Kasumi-1 (cell line): Measurements from ENCODE around the gene CYP1A2.
"Not testable (repeated sequence)": the region's sequence is repeated elsewhere in the genome, so short reads cannot be mapped to it uniquely, and the experiment has no call there.

ENCODE experiments used
- DNase-seq, 2 experiments: peaks; one replicate each; lab custom pipeline; 2025; lab: John Stamatoyannopoulos, UW

Gene CYP1A2

GRCh38 chr15:74748322-74748946 is at the start of gene CYP1A2:
CYP1A2 (plus strand) TSS chr15:74748845; CDS start chr15:74749739, 894 bp downstream.
- no peak for DNase-seq

GRCh38 chr15:74709011-74709410 is 39.6 kb upstream of the CYP1A2 start:
- no peak for DNase-seq

- DNase-seq = no peak
These were observed 38.8 kb upstream of the CYP1A2 start for GRCh38 chr15:74709892-74710291.

- no peak for DNase-seq
These were observed 38.1 kb upstream of the CYP1A2 start for GRCh38 chr15:74710319-74711094.

- DNase-seq = no peak
These were observed 36.3 kb upstream of the CYP1A2 start for GRCh38 chr15:74712311-74712710.

GRCh38 chr15:74716651-74717050 is 32.0 kb upstream of the CYP1A2 start:
- DNase-seq = no peak

- DNase-seq = no peak
These were observed 26.1 kb upstream of the CYP1A2 start for GRCh38 chr15:74722591-74722990.

GRCh38 chr15:74723187-74723586 is 25.5 kb upstream of the CYP1A2 start:
- no peak for DNase-seq

GRCh38 chr15:74723754-74724334 is 24.8 kb upstream of the CYP1A2 start:
- DNase-seq = peak; percentile 83 to 90

- DNase-seq = no peak
These were observed 23.9 kb upstream of the CYP1A2 start for GRCh38 chr15:74724570-74725224.

- peak; percentile 15 to 37 for DNase-seq
These were observed 23.3 kb upstream of the CYP1A2 start, which contains the start of gene CYP1A1 for GRCh38 chr15:74725225-74725774. CYP1A1 (minus strand) TSS chr15:74725528; CDS start chr15:74723097, 2,431 bp downstream.

- peak; percentile 24 to 32 for DNase-seq
These were observed 22.5 kb upstream of the CYP1A2 start for GRCh38 chr15:74725845-74726773.

GRCh38 chr15:74726774-74727164 is 21.9 kb upstream of the CYP1A2 start:
- no peak for DNase-seq

GRCh38 chr15:74727727-74728126 is 20.9 kb upstream of the CYP1A2 start:
- no peak for DNase-seq

- DNase-seq = not testable (repeated sequence)
These were observed 19.9 kb upstream of the CYP1A2 start for GRCh38 chr15:74728699-74729098.

- not testable (repeated sequence) for DNase-seq
These were observed 19.3 kb upstream of the CYP1A2 start for GRCh38 chr15:74729372-74729771.

- DNase-seq = no peak
These were observed 17.9 kb upstream of the CYP1A2 start for GRCh38 chr15:74730619-74731316.

GRCh38 chr15:74732846-74733245 is 15.8 kb upstream of the CYP1A2 start:
- no peak for DNase-seq

GRCh38 chr15:74733269-74733668 is 15.4 kb upstream of the CYP1A2 start:
- no peak for DNase-seq

GRCh38 chr15:74735305-74735704 is 13.3 kb upstream of the CYP1A2 start:
- DNase-seq = no peak
